NCI-H128 (cell line): ENCODE data around the gene CPNE5.
"Not testable (repeated sequence)": the region's sequence is repeated elsewhere in the genome, so short reads cannot be mapped to it uniquely, and the experiment has no call there.

ENCODE experiments used
- DNase-seq: peaks from one replicate; lab custom pipeline; 2025; ENCODE audit not compliant: unreplicated experiment; lab: John Stamatoyannopoulos, UW

CPNE5 gene

GRCh38 chr6:36817847-36818246 lies 21.4 kb downstream of the CPNE5 start:
- DNase-seq, result no peak

- no peak for DNase-seq
These were observed 21.9 kb downstream of the CPNE5 start for GRCh38 chr6:36817176-36817817.

- DNase-seq, result no peak
These were observed 23.1 kb downstream of the CPNE5 start for GRCh38 chr6:36815962-36816735.

GRCh38 chr6:36814249-36814648 lies 25.0 kb downstream of the CPNE5 start:
- no peak for DNase-seq

GRCh38 chr6:36813526-36813925 lies 25.7 kb downstream of the CPNE5 start:
- no peak for DNase-seq

GRCh38 chr6:36813047-36813446 lies 26.2 kb downstream of the CPNE5 start:
- DNase-seq, result not testable (repeated sequence)

GRCh38 chr6:36809941-36810803 lies 29.1 kb downstream of the CPNE5 start:
- no peak for DNase-seq

GRCh38 chr6:36809156-36809555 lies 30.1 kb downstream of the CPNE5 start:
- no peak for DNase-seq

GRCh38 chr6:36808634-36809033 lies 30.6 kb downstream of the CPNE5 start:
- no peak for DNase-seq

GRCh38 chr6:36807750-36808149 lies 31.5 kb downstream of the CPNE5 start:
- no peak for DNase-seq

GRCh38 chr6:36807143-36807542 lies 32.1 kb downstream of the CPNE5 start:
- no peak for DNase-seq

GRCh38 chr6:36805917-36806316 lies 33.3 kb downstream of the CPNE5 start:
- DNase-seq, result no peak

- DNase-seq, result no peak
These were observed 34.0 kb downstream of the CPNE5 start for GRCh38 chr6:36805096-36805797.

GRCh38 chr6:36804563-36804962 lies 34.7 kb downstream of the CPNE5 start:
- DNase-seq, result no peak

- DNase-seq, result no peak
These were observed 35.3 kb downstream of the CPNE5 start for GRCh38 chr6:36803908-36804307.

GRCh38 chr6:36803482-36803881 lies 35.8 kb downstream of the CPNE5 start:
- no peak for DNase-seq

- no peak for DNase-seq
These were observed 38.8 kb downstream of the CPNE5 start for GRCh38 chr6:36800223-36801076.

- no peak for DNase-seq
These were observed 40.4 kb downstream of the CPNE5 start for GRCh38 chr6:36798852-36799251.

- no peak for DNase-seq
These were observed 41.6 kb downstream of the CPNE5 start for GRCh38 chr6:36797653-36798052.

- DNase-seq, result no peak
These were observed 42.2 kb downstream of the CPNE5 start for GRCh38 chr6:36797055-36797454.
